Measurements from ENCODE around the gene PLK3. TPM values are rescaled to one million over a fixed set of nuclear protein-coding genes. Genes with fewer than 3 reads are reported as not detected.
"Not testable (repeated sequence)": the region's sequence is repeated elsewhere in the genome, so short reads cannot be mapped to it uniquely, and the experiment has no call there.

PLK3 gene
- total RNA-seq, 1 donor from 2014 or later: 22.4 TPM

DNA sequence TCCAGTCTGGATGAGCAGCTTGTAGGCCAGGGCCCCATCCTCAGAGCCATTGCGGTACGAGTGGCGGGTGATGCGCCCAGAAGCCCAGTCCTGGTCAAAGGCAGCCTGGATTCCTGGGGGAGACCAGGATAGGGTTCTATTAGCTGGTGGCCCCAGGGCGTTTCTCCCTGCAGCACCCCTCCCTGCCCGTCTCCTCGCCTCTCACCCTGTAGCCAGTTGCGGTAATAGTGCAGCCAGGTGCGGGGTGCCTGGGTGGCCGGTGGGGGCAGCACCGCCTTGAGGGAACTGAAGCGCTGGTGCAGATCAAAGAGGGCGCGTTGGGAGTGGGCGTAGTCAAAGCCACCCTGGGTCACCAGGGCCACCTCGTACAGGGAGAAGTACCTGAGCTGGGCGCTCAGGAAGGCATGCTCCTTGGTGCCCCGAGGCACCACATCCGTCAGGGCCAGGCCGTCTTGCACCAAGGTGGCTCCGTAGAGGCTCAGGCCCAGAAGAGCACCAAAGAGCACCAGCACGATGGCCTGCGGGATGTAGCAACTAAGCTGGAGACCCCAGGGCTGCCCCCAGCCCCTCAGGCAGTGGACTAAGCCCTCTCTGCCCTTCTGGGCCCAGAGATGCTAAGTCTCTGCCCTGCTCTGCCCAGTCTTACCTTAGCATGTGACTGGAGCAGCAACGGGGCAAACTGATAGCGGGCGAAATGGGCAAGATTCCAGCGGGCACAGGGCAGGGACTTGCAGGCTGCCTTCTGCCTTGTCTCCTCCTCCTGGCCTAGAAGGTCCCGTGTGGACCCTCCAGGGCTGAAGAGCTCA, 27.2 kb downstream of the PLK3 start:
- no peak for DNase-seq (ENCODE audit: low read depth, low spot score)

DNA sequence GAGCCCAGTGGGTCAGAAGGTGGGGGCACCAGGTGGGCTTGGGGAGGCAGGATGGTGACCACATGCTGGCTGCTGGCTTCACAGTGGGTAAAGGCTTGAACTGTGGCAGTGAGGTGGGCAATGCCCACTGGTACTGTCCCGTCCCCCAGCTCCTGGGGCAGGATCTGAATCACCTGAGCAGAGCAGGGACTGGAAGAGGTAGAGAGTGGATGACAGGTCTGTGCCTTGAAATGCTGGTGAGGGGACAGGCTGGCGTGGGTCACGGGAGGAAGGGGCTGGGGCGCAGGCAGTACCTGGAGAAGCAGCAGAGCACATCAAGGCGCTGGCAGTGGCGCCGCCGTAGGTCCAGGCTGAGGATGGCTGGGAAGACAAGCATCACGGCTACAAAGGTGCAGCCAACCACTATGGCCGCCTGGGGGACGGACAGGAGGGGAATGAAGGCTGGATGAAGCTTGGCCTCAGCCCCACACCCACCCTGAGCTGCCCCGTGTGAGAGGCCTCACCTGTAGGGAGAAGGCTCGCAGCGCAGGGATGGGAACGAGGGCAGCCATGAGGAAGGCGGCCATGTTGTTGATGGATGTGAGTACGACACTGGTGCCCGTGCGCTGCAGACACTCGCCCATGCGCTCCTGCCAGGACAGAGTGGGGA, 27.9 kb downstream of the PLK3 start:
- no peak for DNase-seq (ENCODE audit: low read depth, low spot score)

GRCh38 chr1:44828841-44829440, 28.8 kb downstream of the PLK3 start:
- no peak for DNase-seq (ENCODE audit: low read depth, low spot score)

DNA sequence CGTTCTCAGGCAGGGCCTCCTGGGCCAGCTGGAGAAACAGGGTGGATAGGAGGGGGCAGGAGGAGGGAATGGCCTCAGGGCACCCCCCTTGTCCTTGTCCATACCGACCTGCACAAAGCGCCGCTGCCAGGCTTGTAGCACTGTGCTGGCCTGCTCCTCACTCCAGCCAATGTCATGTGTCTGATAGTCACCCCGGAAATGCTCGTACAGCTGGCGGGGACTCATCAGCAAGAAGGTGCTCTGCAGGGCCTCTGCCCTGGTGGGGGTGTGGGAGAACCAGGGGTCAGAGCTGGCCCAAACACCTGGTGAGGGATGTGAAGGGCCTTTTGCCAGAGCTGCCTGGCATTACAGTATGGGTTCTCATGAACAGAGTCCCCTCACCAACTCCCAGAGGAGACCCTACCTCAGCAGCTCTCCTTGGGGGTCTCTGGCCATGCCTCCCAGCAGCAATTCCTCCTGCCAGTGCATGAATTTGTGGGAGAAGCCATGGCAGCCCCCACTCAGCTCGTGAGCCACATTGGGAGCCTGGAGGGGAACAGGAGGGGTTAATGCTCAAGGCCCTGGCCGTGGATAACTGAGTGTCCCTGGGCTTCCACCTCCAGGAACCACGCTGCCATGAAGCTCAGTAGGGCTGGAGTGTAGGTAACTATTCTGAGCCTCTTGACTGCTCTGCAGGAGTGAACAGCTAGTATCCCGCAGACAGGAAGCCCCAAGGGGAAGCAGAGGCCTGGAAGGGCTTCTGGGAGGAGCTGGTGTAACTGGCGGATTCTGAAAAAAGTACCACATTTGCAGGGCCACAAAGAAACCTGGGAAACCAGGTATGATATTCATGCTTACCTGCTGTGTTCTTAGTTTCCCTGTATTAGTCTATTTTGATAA, 29.6 kb downstream of the PLK3 start:
- DNase-seq (ENCODE audit: low read depth, low spot score): no peak

- no peak for DNase-seq (ENCODE audit: low read depth, low spot score)
Measured at GRCh38 chr1:44830900-44831304, 30.7 kb downstream of the PLK3 start.

DNA sequence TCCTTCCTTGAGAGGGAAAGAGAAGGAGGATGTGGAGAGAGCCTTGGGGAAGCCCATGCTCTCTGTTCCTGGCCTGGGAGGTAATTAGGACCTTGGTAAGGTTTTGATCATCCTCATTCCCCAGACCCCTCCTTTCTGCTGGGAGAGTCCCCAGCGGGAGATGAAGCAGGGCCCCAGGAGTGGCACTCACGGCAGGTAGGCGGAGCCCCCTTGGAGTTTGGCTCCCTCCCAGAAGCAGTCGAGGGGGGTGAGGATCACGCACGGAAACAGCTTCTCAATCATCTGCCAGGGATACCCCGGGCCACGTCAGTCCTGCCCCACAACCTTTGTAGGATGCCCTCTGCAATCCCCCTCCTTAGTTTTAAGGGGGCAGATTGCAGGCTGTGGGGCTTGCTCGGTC, 31.3 kb downstream of the PLK3 start:
- no peak for DNase-seq (ENCODE audit: low read depth, low spot score)

- no peak for DNase-seq (ENCODE audit: low read depth, low spot score)
Measured at GRCh38 chr1:44832056-44832705, 32.0 kb downstream of the PLK3 start.

DNA sequence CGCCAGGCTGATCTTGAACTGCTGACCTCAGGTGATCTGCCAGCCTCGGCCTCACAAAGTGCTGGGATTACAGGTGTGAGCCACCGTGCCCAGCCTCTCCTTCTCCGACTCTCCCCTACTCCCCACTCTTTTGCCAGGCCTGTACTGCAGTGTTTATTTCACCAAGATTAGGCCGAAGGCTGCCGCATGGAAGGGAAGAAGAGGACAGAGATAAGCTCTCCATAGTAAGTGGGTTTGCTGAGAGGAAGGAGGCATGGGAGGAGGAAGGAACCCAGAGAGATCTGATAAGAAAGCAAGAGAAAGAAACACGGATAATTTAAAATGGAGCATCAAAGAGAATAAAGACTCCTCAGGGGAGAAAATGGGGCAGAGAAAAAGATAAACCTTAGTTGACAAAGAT, 34.2 kb downstream of the PLK3 start:
- no peak for DNase-seq (ENCODE audit: low read depth, low spot score)

GRCh38 chr1:44835738-44836675, 35.8 kb downstream of the PLK3 start:
- DNase-seq (ENCODE audit: low read depth, low spot score): peak; percentile 59

- DNase-seq (ENCODE audit: low read depth, low spot score): not testable (repeated sequence)
Measured at GRCh38 chr1:44838294-44838693, 38.1 kb downstream of the PLK3 start.

GRCh38 chr1:44839576-44839975, 39.4 kb downstream of the PLK3 start:
- DNase-seq (ENCODE audit: low read depth, low spot score): no peak

DNA sequence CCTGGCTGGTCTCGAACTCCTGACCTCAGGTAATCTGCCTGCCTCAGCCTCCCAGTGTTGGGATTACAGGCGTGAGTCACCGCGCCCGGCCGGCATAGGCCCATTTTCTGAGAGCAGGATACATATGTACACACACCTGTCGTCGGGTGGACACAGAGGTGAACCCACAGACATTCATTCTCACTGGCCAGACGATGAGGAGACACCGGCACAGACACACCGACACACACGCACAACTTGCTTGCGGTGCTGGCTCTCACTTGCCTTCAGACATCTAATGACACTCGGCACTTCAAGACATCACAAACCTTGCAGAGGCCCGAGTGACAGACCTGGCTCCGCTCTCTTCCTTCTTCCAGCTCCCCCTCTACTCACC, 42.3 kb downstream of the PLK3 start:
- DNase-seq (ENCODE audit: low read depth, low spot score): no peak

DNA sequence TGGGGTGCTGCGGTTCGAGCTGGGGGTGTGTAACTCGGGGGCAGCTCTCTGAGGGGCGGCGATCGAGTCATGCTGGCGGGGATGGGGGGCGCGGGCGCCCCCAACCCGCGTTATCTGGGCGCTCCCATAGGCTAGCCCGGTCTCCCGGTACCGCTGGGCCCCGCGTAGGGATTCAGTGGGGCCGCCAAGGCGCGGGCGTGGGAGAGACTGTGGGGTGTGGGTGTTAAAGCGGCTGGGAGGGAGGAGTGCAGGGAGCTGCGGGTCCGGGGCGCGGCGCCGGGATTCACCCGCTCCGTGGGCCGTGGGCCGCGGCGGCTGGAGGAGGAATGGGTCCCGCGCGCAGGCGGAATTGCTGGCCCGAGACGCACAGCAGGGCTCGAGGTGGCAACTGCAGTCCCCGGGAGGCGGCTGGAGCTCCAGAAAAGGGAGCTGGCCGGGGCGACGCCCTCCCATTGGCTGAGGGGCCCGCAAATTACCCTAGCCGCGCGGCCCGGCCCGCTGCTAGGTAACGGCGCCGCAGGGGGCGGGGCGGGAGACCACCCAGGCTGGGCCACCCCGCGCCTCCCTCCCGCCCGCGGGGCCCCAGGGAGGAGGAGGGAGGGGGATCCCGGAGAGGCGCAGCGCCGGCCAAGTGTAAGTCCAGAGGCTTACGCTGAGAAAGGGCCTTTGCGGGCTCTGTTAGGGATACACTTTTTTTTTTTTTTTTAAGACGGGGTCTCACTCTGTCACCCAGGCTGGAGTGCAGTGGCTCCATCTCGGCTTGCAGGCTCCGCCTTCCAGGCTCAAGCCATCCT, 42.9 kb downstream of the PLK3 start, which contains the start of gene PTCH2:
Gene PTCH2, minus strand, starts transcription at position 392 of the 794 bp plus-strand sequence. Its CDS starts 321 bp downstream, at position 71.
- DNase-seq (ENCODE audit: low read depth, low spot score): no peak

DNA sequence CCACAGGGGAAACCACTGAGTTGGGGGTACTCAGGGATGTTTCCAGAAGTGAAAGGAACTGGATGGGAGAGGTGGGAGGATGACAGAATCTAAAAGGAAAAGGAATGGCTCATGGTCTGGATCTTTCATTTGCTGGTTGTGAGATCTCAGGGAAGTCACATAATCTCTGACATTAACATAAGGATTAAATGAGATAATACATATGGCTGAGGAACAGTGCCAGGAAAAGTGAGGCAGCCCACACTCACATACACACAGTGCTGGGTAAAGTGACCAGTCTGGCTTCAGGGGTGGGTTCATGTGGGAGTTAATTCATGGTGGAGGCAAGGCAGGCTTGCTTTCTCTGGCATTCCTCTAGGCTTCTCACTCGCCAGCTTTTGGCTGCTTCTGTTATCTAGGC, 46.8 kb downstream of the PLK3 start:
- no peak for DNase-seq (ENCODE audit: low read depth, low spot score)

GRCh38 chr1:44847845-44848244, 47.7 kb downstream of the PLK3 start:
- no peak for DNase-seq (ENCODE audit: low read depth, low spot score)

- no peak for DNase-seq (ENCODE audit: low read depth, low spot score)
Measured at GRCh38 chr1:44848456-44849181, 48.4 kb downstream of the PLK3 start.

- DNase-seq (ENCODE audit: low read depth, low spot score): no peak
Measured at GRCh38 chr1:44849575-44850132, 49.5 kb downstream of the PLK3 start.

- DNase-seq (ENCODE audit: low read depth, low spot score): no peak
Measured at GRCh38 chr1:44851308-44851707, 51.1 kb downstream of the PLK3 start.

Measured in pulmonary artery endothelial cell (primary cell).